WTC11 (cell line): Measurements from ENCODE around the gene BPIFB2. TPM values are rescaled to one million over a fixed set of nuclear protein-coding genes. Genes with fewer than 3 reads are reported as not detected.

Experiments used
- ATAC-seq: fragments of 200-7000 bp; cut with Tn5 transposase; 2 replicates; pipeline ENCODE4 v1.10.0; 2021; ENCODE audit warnings: mild to moderate bottlenecking, moderate library complexity
- CTCF ChIA-PET: fragments of 300-600 bp; sonication (Branson Sonifier 250); formaldehyde crosslinking; loops from one replicate; lab custom pipeline; 2021; ENCODE audit warnings: antibody characterized with exemption; lab: Charles Lee
- POLR2A ChIA-PET: fragments of 350-600 bp; sonication (Branson Sonifier 250); formaldehyde crosslinking; loops from one replicate; lab custom pipeline; 2021; ENCODE audit warnings: antibody characterized with exemption; lab: Charles Lee
- DNase-seq: peaks from one replicate; pipeline ENCODE4 v3.0.0; 2021; ENCODE audit warnings: low spot score
- H3K27ac Mint-ChIP-seq: 2 replicates; pipeline ENCODE4 v1.8.0; 2021; ENCODE audit warnings: mixed read lengths
- H3K27me3 Mint-ChIP-seq: 2 replicates; pipeline ENCODE4 v1.8.0; 2021; ENCODE audit warnings: low read depth, mild to moderate bottlenecking, moderate library complexity, mixed read lengths
- H3K36me3 Mint-ChIP-seq: 2 replicates; pipeline ENCODE4 v1.8.0; 2021; ENCODE audit warnings: mixed read lengths
- H3K4me1 Mint-ChIP-seq: 2 replicates; pipeline ENCODE4 v1.8.0; 2022; ENCODE audit warnings: mixed read lengths
- H3K4me3 Mint-ChIP-seq: 2 replicates; pipeline ENCODE4 v1.8.0; 2021; ENCODE audit warnings: mild to moderate bottlenecking, moderate library complexity, mixed read lengths
- H3K9me3 Mint-ChIP-seq: 2 replicates; pipeline ENCODE4 v1.8.0; 2021; ENCODE audit warnings: mixed read lengths
- CREB1 ChIP-seq: sonication (generic); formaldehyde crosslinking; IDR thresholded peaks from 2 replicates; pipeline ENCODE4 v1.8.0; 2023; ENCODE audit warnings: mild to moderate bottlenecking, missing genetic modification reagents
- CREM ChIP-seq: sonication (generic); formaldehyde crosslinking; IDR thresholded peaks from 2 replicates; pipeline ENCODE4 v1.8.1; 2022; ENCODE audit warnings: mild to moderate bottlenecking, missing genetic modification reagents, moderate library complexity
- EMX1 ChIP-seq: fragments of 250-450 bp; sonication (Bioruptor Pico); IDR thresholded peaks from 2 replicates; pipeline ENCODE4 v1.8.0; 2021; ENCODE audit warnings: mild to moderate bottlenecking
- ETV6 ChIP-seq: sonication (generic); formaldehyde crosslinking; IDR thresholded peaks from 2 replicates; pipeline ENCODE4 v1.8.1; 2022; ENCODE audit warnings: mild to moderate bottlenecking, missing genetic modification reagents
- FOXK1 ChIP-seq: sonication (generic); formaldehyde crosslinking; IDR thresholded peaks from 2 replicates; pipeline ENCODE4 v1.8.0; 2022; ENCODE audit warnings: mild to moderate bottlenecking, moderate library complexity, missing genetic modification reagents
- GABPB1 ChIP-seq: sonication (generic); formaldehyde crosslinking; IDR thresholded peaks from 2 replicates; pipeline ENCODE4 v1.8.1; 2023; ENCODE audit warnings: mild to moderate bottlenecking, missing genetic modification reagents
- GRHL2 ChIP-seq: fragments of 250-450 bp; sonication (Bioruptor Pico); IDR thresholded peaks from 2 replicates; pipeline ENCODE4 v1.8.0; 2022; ENCODE audit warnings: mild to moderate bottlenecking, moderate library complexity; ENCODE audit not compliant: insufficient replicate concordance, severe bottlenecking
- GTF2I ChIP-seq: fragments of 250-450 bp; sonication (Bioruptor Pico); conservative IDR thresholded peaks from 2 replicates; pipeline ENCODE4 v1.4.0; 2021; ENCODE audit warnings: mild to moderate bottlenecking
- IRF2 ChIP-seq: sonication (generic); formaldehyde crosslinking; IDR thresholded peaks from 2 replicates; pipeline ENCODE4 v1.8.0; 2022; ENCODE audit warnings: low read depth, missing genetic modification reagents, borderline replicate concordance
- RELA ChIP-seq: sonication (generic); formaldehyde crosslinking; IDR thresholded peaks from 2 replicates; pipeline ENCODE4 v1.8.1; 2022; ENCODE audit warnings: missing genetic modification reagents, mild to moderate bottlenecking, borderline replicate concordance
- SOX15 ChIP-seq: fragments of 250-450 bp; sonication (Bioruptor Pico); IDR thresholded peaks from 2 replicates; pipeline ENCODE4 v1.9.0; 2021; ENCODE audit warnings: mild to moderate bottlenecking
- TEAD4 ChIP-seq: sonication (generic); formaldehyde crosslinking; IDR thresholded peaks from 2 replicates; pipeline ENCODE4 v1.8.0; 2022; ENCODE audit warnings: mild to moderate bottlenecking, missing genetic modification reagents
- total RNA-seq: library from RNA; stranded (reverse); gene quantifications from 3 replicates; pipeline ENCODE4 v1.2.3, GENCODE V29; 2021
- TF ChIP-seq, protein P1 (sequence below): sonication (generic); formaldehyde crosslinking; IDR thresholded peaks from 2 replicates; pipeline ENCODE4 v1.8.0; 2023; ENCODE audit warnings: mild to moderate bottlenecking, missing genetic modification reagents
- TF ChIP-seq, protein P2 (sequence below): sonication (generic); formaldehyde crosslinking; IDR thresholded peaks from 2 replicates; pipeline ENCODE4 v1.8.0; 2022; ENCODE audit warnings: mild to moderate bottlenecking, missing genetic modification reagents
- TF ChIP-seq, protein P3 (sequence below): sonication (generic); formaldehyde crosslinking; IDR thresholded peaks from 2 replicates; pipeline ENCODE4 v1.8.1; 2022; ENCODE audit warnings: mild to moderate bottlenecking, moderate library complexity, missing genetic modification reagents
- TF ChIP-seq, protein P4 (sequence below): sonication (generic); formaldehyde crosslinking; IDR thresholded peaks from 2 replicates; pipeline ENCODE4 v1.8.0; 2023; ENCODE audit warnings: missing genetic modification reagents
- TF ChIP-seq, protein P5 (sequence below): sonication (generic); formaldehyde crosslinking; IDR thresholded peaks from 2 replicates; pipeline ENCODE4 v1.8.0; 2022; ENCODE audit warnings: mild to moderate bottlenecking, missing genetic modification reagents
- TF ChIP-seq, protein P6 (sequence below): fragments of 200-600 bp; IDR thresholded peaks from 2 replicates; pipeline ENCODE4 v1.8.0; 2022; ENCODE audit warnings: antibody characterized with exemption
- TF ChIP-seq, protein P7 (sequence below): fragments of 250-450 bp; sonication (Bioruptor Pico); IDR thresholded peaks from 2 replicates; pipeline ENCODE4 v1.9.0; 2021; ENCODE audit warnings: moderate library complexity, mild to moderate bottlenecking, inconsistent platforms, borderline replicate concordance
- TF ChIP-seq, protein P8 (sequence below): fragments of 250-450 bp; sonication (Bioruptor Pico); IDR thresholded peaks from 2 replicates; pipeline ENCODE4 v1.8.0; 2021; ENCODE audit warnings: mild to moderate bottlenecking

BPIFB2 gene
- total RNA-seq, 1 experiment from 2014 or later, result 0.09 TPM

DNA sequence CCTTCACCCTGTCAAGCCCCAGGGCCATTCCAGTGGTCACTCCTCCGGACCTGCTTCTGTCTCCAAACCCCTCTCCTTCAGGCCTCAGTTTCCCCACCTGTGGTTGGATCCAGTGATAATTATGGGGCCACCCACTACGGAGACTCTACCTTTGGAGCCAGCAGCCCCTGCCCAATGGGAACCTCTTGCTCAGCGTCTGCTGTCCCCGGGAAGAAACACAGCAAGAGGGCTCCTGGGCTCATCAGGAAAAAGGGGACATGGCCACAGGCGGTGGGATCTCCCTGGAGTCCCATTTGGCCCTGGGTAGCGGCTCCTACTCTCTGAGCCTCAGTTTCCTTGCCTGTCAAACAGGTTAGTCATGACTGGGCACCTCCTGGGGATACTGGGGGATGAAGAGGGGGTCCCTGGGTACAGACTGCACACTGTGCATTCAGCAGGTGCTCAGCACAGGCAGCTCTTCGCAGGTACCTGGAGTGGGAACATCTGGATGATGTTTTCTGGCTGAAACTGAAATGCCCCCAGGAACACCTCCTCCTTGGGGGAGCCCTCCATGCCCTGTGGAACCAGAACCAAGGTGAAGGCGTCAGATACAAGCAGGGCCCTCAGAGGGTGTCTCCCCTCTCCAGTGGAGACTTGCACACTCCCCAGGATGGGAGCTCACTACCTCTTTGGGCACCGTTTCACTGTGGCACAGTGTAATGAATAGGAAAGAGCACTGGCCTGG lies 22.7 kb upstream of the BPIFB2 start:
- TF ChIP-seq, protein P1, sequence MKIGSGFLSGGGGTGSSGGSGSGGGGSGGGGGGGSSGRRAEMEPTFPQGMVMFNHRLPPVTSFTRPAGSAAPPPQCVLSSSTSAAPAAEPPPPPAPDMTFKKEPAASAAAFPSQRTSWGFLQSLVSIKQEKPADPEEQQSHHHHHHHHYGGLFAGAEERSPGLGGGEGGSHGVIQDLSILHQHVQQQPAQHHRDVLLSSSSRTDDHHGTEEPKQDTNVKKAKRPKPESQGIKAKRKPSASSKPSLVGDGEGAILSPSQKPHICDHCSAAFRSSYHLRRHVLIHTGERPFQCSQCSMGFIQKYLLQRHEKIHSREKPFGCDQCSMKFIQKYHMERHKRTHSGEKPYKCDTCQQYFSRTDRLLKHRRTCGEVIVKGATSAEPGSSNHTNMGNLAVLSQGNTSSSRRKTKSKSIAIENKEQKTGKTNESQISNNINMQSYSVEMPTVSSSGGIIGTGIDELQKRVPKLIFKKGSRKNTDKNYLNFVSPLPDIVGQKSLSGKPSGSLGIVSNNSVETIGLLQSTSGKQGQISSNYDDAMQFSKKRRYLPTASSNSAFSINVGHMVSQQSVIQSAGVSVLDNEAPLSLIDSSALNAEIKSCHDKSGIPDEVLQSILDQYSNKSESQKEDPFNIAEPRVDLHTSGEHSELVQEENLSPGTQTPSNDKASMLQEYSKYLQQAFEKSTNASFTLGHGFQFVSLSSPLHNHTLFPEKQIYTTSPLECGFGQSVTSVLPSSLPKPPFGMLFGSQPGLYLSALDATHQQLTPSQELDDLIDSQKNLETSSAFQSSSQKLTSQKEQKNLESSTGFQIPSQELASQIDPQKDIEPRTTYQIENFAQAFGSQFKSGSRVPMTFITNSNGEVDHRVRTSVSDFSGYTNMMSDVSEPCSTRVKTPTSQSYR (CRISPR knock-in tag), result no peak
- TF ChIP-seq CREB1 (no peak), GABPB1 (CRISPR knock-in tag) (no peak), GRHL2 (CRISPR knock-in tag) (no peak), FOXK1 (CRISPR knock-in tag) (no peak), RELA (CRISPR knock-in tag) (no peak), CREM (CRISPR knock-in tag) (no peak), IRF2 (CRISPR knock-in tag) (no peak), EMX1 (CRISPR knock-in tag) (no peak), ETV6 (CRISPR knock-in tag) (no peak), SOX15 (CRISPR knock-in tag) (no peak), TEAD4 (CRISPR knock-in tag) (no peak), GTF2I (no peak)
- TF ChIP-seq, protein P2, sequence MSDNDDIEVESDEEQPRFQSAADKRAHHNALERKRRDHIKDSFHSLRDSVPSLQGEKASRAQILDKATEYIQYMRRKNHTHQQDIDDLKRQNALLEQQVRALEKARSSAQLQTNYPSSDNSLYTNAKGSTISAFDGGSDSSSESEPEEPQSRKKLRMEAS (CRISPR knock-in tag), result no peak
- TF ChIP-seq, protein P3, sequence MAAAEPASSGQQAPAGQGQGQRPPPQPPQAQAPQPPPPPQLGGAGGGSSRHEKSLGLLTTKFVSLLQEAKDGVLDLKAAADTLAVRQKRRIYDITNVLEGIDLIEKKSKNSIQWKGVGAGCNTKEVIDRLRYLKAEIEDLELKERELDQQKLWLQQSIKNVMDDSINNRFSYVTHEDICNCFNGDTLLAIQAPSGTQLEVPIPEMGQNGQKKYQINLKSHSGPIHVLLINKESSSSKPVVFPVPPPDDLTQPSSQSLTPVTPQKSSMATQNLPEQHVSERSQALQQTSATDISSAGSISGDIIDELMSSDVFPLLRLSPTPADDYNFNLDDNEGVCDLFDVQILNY (CRISPR knock-in tag), result no peak
- TF ChIP-seq, protein P4, sequence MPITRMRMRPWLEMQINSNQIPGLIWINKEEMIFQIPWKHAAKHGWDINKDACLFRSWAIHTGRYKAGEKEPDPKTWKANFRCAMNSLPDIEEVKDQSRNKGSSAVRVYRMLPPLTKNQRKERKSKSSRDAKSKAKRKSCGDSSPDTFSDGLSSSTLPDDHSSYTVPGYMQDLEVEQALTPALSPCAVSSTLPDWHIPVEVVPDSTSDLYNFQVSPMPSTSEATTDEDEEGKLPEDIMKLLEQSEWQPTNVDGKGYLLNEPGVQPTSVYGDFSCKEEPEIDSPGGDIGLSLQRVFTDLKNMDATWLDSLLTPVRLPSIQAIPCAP (CRISPR knock-in tag), result no peak
- TF ChIP-seq, protein P5, sequence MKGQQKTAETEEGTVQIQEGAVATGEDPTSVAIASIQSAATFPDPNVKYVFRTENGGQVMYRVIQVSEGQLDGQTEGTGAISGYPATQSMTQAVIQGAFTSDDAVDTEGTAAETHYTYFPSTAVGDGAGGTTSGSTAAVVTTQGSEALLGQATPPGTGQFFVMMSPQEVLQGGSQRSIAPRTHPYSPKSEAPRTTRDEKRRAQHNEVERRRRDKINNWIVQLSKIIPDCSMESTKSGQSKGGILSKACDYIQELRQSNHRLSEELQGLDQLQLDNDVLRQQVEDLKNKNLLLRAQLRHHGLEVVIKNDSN (CRISPR knock-in tag), result no peak
- TF ChIP-seq, protein P6, sequence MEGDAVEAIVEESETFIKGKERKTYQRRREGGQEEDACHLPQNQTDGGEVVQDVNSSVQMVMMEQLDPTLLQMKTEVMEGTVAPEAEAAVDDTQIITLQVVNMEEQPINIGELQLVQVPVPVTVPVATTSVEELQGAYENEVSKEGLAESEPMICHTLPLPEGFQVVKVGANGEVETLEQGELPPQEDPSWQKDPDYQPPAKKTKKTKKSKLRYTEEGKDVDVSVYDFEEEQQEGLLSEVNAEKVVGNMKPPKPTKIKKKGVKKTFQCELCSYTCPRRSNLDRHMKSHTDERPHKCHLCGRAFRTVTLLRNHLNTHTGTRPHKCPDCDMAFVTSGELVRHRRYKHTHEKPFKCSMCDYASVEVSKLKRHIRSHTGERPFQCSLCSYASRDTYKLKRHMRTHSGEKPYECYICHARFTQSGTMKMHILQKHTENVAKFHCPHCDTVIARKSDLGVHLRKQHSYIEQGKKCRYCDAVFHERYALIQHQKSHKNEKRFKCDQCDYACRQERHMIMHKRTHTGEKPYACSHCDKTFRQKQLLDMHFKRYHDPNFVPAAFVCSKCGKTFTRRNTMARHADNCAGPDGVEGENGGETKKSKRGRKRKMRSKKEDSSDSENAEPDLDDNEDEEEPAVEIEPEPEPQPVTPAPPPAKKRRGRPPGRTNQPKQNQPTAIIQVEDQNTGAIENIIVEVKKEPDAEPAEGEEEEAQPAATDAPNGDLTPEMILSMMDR, result no peak
- TF ChIP-seq, protein P7, sequence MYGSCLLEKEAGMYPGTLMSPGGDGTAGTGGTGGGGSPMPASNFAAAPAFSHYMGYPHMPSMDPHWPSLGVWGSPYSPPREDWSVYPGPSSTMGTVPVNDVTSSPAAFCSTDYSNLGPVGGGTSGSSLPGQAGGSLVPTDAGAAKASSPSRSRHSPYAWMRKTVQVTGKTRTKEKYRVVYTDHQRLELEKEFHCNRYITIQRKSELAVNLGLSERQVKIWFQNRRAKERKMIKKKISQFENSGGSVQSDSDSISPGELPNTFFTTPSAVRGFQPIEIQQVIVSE (CRISPR knock-in tag), result no peak
- TF ChIP-seq, protein P8, sequence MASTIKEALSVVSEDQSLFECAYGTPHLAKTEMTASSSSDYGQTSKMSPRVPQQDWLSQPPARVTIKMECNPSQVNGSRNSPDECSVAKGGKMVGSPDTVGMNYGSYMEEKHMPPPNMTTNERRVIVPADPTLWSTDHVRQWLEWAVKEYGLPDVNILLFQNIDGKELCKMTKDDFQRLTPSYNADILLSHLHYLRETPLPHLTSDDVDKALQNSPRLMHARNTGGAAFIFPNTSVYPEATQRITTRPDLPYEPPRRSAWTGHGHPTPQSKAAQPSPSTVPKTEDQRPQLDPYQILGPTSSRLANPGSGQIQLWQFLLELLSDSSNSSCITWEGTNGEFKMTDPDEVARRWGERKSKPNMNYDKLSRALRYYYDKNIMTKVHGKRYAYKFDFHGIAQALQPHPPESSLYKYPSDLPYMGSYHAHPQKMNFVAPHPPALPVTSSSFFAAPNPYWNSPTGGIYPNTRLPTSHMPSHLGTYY (CRISPR knock-in tag), result no peak
- CTCF ChIA-PET, result interaction anchor here (0.5 to 3.5 kb wide), 4 partner anchors 10 to 314 kb away, joined by 3 to 15 read pairs (median 4); no protein-coding TSS in a partner anchor
- no peak for ATAC-seq

More for the DNA sequence above, 22.7 kb upstream of the BPIFB2 start:
- Mint-ChIP-seq H3K27ac (no peak overlapping the region), H3K9me3 (no peaks in the 10 kb centered on the region), H3K4me1 (0 out of 2 replicates have a peak, but pooled peaks cover 4% of the 10 kb centered on the region), H3K4me3 (no peak overlapping the region), H3K36me3 (no peaks in the 10 kb centered on the region), H3K27me3 (no peaks in the 10 kb centered on the region)
- no peak for DNase-seq
- POLR2A ChIA-PET, result interaction anchor here (0.5 kb wide), 1 partner anchor 22 kb away, joined by 3 read pairs; no protein-coding TSS in a partner anchor
